Keratinocyte (primary cell): ENCODE data around the gene C10orf53. TPM values are rescaled to one million over a fixed set of nuclear protein-coding genes. Genes with fewer than 3 reads are reported as not detected.

ENCODE experiments used
- DNase-seq: peaks from one replicate; pipeline ENCODE4 v3.0.0-alpha.2; 2011; ENCODE audit warnings: low read depth, missing footprints, low spot score
- FAIRE-seq: peaks from 2 replicates; lab custom pipeline; 2011; peaks lifted over from hg19 to GRCh38; lab: Jason Lieb, UNC
- H2AFZ ChIP-seq: 2 replicates; pipeline ENCODE4 v1.6.0; 2012; ENCODE audit warnings: low read length, control low read depth, inconsistent platforms; ENCODE audit not compliant: control insufficient read depth
- H3K27ac ChIP-seq: 2 replicates; pipeline ENCODE4 v1.5.1; 2011; ENCODE audit warnings: low read length; ENCODE audit not compliant: control insufficient read depth, insufficient read depth
- H3K27me3 ChIP-seq: 3 replicates; pipeline ENCODE4 v1.6.0; 2011; ENCODE audit warnings: low read length; ENCODE audit not compliant: control insufficient read depth, insufficient read depth; ENCODE audit errors: extremely low read depth
- H3K36me3 ChIP-seq, 2 experiments: 2 replicates in 1 of 2; 3 replicates in 1 of 2; pipeline ENCODE4 v1.5.1; 2011; ENCODE audit warnings: low read length in 2 of 2, mild to moderate bottlenecking in 1 of 2; ENCODE audit not compliant: control insufficient read depth in 2 of 2, insufficient read depth in 2 of 2; ENCODE audit errors: extremely low read depth in 1 of 2
- H3K4me1 ChIP-seq: 3 replicates; pipeline ENCODE4 v1.5.1; 2011; ENCODE audit warnings: low read length; ENCODE audit not compliant: control insufficient read depth, insufficient read depth; ENCODE audit errors: extremely low read depth
- H3K4me2 ChIP-seq: 3 replicates; pipeline ENCODE4 v1.6.0; 2011; ENCODE audit warnings: low read depth, low read length; ENCODE audit not compliant: control insufficient read depth, insufficient read depth; ENCODE audit errors: extremely low read depth
- H3K4me3 ChIP-seq, 3 experiments: fragments of 200-600 bp in 1 of 3; sonication (generic) in 1 of 3; 2 replicates in 2 of 3; 3 replicates in 1 of 3; pipeline ENCODE4 v1.5.1; 2011 to 2016; ENCODE audit warnings: low read length in 3 of 3, mild to moderate bottlenecking in 3 of 3, control low read depth in 2 of 3, inconsistent platforms in 1 of 3, low read depth in 1 of 3, mixed read lengths in 1 of 3, mixed run types in 1 of 3, moderate library complexity in 1 of 3; ENCODE audit not compliant: control insufficient read depth in 2 of 3, insufficient read depth in 2 of 3; ENCODE audit errors: extremely low read depth in 1 of 3
- H3K79me2 ChIP-seq: 2 replicates; pipeline ENCODE4 v1.6.0; 2012; ENCODE audit warnings: low read length; ENCODE audit not compliant: control insufficient read depth, insufficient read depth
- H3K9ac ChIP-seq: 3 replicates; pipeline ENCODE4 v1.6.0; 2011; ENCODE audit warnings: low read length; ENCODE audit not compliant: control insufficient read depth, insufficient read depth; ENCODE audit errors: extremely low read depth
- H3K9me1 ChIP-seq: 3 replicates; pipeline ENCODE4 v1.6.0; 2011; ENCODE audit warnings: low read length; ENCODE audit not compliant: control insufficient read depth, insufficient read depth; ENCODE audit errors: extremely low read depth
- H3K9me3 ChIP-seq: 2 replicates; pipeline ENCODE4 v1.5.1; 2012; ENCODE audit warnings: low read depth, low read length; ENCODE audit not compliant: control insufficient read depth
- H4K20me1 ChIP-seq: 3 replicates; pipeline ENCODE4 v1.6.0; 2011; ENCODE audit warnings: low read length; ENCODE audit not compliant: control insufficient read depth, insufficient read depth; ENCODE audit errors: extremely low read depth
- EZH2 ChIP-seq: IDR thresholded peaks from one replicate; pipeline ENCODE4 v1.6.1; 2012; ENCODE audit warnings: inconsistent platforms, mild to moderate bottlenecking, low read length, moderate library complexity
- dilution Hi-C: fragments of 300-500 bp; cut with MboI; formaldehyde crosslinking; loops from one replicate; pipeline ENCODE4 v1.7.0; 2020; ENCODE audit warnings: low sequenced_read_pairs; ENCODE audit not compliant: extremely low pct_ligation_motif_present
- polyA plus RNA-seq, 5 experiments: library from polyadenylated mRNA; depleted of rRNA in 3 of 5; stranded (reverse) in 3 of 5; stranded (forward) in 1 of 5; unstranded in 1 of 5; fragments of >200 nt; gene quantifications; 1 replicate in 1 of 5; 2 replicates in 3 of 5; 3 replicates in 1 of 5; pipeline versions ENCODE4 v1.2.1 to v1.2.3, GENCODE V29; 2011 to 2012; ENCODE audit warnings: missing spikeins in 2 of 5, low read depth in 1 of 5, low replicate concordance in 1 of 5
- TF ChIP-seq, protein P1 (sequence below), 3 experiments: IDR thresholded peaks in 1 of 3; conservative IDR thresholded peaks in 1 of 3; optimal IDR thresholded peaks in 1 of 3; 2 replicates in 2 of 3; 3 replicates in 1 of 3; pipeline versions ENCODE3 to v1.5.1; 2011; ENCODE audit warnings: low read length in 3 of 3, mild to moderate bottlenecking in 3 of 3, moderate library complexity in 2 of 3, control low read depth in 1 of 3, inconsistent platforms in 1 of 3; ENCODE audit not compliant: insufficient read depth in 2 of 3; ENCODE audit errors: extremely low read depth in 1 of 3

C10orf53 gene
- polyA plus RNA-seq, 1 donor (not counting 4 experiments of a cell fraction or from before 2014, with no cell fraction given), result not detected

GRCh38 chr10:49651917-49652316 is 27.5 kb upstream of the C10orf53 start:
- Histone ChIP-seq H3K27ac (no peak overlapping the region), H3K9me1 (no peaks in the 10 kb centered on the region), H3K36me3 (no peaks in the 10 kb centered on the region), H3K4me3 (no peak overlapping the region), H3K27me3 (no peaks in the 10 kb centered on the region), H3K4me1 (peaks cover 4% of the 10 kb centered on the region), H3K9me3 (no peaks in the 10 kb centered on the region), H4K20me1 (no peaks in the 10 kb centered on the region), H3K4me2 (no peak overlapping the region), H3K9ac (no peak overlapping the region), H3K79me2 (no peaks in the 10 kb centered on the region), H2AFZ (no peak overlapping the region)
- dilution Hi-C loops, result no loop called here
- DNase-seq (no peak), FAIRE-seq (no peak)
- TF ChIP-seq, protein P1, sequence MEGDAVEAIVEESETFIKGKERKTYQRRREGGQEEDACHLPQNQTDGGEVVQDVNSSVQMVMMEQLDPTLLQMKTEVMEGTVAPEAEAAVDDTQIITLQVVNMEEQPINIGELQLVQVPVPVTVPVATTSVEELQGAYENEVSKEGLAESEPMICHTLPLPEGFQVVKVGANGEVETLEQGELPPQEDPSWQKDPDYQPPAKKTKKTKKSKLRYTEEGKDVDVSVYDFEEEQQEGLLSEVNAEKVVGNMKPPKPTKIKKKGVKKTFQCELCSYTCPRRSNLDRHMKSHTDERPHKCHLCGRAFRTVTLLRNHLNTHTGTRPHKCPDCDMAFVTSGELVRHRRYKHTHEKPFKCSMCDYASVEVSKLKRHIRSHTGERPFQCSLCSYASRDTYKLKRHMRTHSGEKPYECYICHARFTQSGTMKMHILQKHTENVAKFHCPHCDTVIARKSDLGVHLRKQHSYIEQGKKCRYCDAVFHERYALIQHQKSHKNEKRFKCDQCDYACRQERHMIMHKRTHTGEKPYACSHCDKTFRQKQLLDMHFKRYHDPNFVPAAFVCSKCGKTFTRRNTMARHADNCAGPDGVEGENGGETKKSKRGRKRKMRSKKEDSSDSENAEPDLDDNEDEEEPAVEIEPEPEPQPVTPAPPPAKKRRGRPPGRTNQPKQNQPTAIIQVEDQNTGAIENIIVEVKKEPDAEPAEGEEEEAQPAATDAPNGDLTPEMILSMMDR (optimal IDR thresholded peaks at IDR 0.05 in 1 of 3, IDR thresholded peaks at IDR 0.05 in 1 of 3, conservative IDR thresholded peaks at IDR 0.05 in 1 of 3; ENCODE audit: extremely low read depth in 1 of 3, insufficient read depth in 2 of 3, low read length in 3 of 3), result no peak
- TF ChIP-seq EZH2, result no peak

GRCh38 chr10:49652421-49653272 is 26.8 kb upstream of the C10orf53 start:
- Histone ChIP-seq H3K27ac (no peak overlapping the region), H3K9me1 (no peaks in the 10 kb centered on the region), H3K4me1 (peaks cover 7% of the 10 kb centered on the region), H3K36me3 (no peaks in the 10 kb centered on the region), H3K9ac (no peak overlapping the region), H2AFZ (no peak overlapping the region), H3K27me3 (no peaks in the 10 kb centered on the region), H3K79me2 (no peaks in the 10 kb centered on the region), H3K4me2 (no peak overlapping the region), H3K9me3 (no peaks in the 10 kb centered on the region), H4K20me1 (no peaks in the 10 kb centered on the region), H3K4me3 (no peak overlapping the region)
- dilution Hi-C loops, result no loop called here
- no peak for TF ChIP-seq EZH2
- TF ChIP-seq, protein P1 (optimal IDR thresholded peaks at IDR 0.05 in 1 of 3, IDR thresholded peaks at IDR 0.05 in 1 of 3, conservative IDR thresholded peaks at IDR 0.05 in 1 of 3; ENCODE audit: extremely low read depth in 1 of 3, insufficient read depth in 2 of 3, low read length in 3 of 3), result no peak
- DNase-seq (no peak), FAIRE-seq (no peak)
